Measurements from ENCODE around the gene AGFG2. TPM values are rescaled to one million over a fixed set of nuclear protein-coding genes. Genes with fewer than 3 reads are reported as not detected.

AGFG2 gene
- total RNA-seq, 2 donors from 2014 or later: 39.4 to 51.6 TPM

DNA sequence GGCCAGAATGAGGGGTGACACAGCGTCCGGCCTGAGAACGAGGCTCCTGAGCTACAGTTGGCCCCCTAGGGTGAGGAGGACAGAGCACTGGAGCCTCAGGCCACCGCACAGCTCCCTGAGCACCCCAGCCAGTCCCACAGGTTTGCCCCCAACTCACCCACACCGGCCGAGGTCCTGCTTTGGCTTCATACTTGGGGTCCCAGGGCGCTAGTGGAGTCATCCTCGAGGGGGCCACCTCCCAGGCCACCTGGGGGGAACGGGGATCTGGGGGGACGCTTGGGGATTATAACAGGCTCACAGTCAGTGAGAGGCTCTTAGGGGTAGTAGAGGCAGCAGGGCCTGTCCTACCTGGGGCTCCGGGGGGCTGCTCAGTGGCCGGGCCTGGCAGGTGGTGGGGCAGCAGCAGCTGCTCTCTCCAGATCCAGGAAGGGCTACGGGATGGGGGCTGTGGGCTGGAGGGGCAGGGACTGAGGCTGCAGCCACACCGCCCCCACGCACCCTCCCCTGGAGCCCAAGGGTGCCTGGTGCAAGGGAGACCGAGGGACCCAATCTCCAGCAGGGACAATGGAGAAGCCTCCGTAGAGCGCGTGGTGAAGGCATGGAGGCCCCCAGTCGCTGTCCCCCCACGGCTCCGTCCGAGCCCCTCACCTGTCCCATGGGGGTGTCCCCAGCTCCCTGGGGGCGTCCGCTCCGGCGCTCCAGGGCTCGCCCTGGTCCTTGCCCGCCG is 34.1 kb downstream of the AGFG2 start:
- H3K4me3 ChIP-seq: no peak overlapping the region
- H3K36me3 ChIP-seq: peaks cover 36% of the 10 kb centered on the region
- H3K9me3 ChIP-seq: no peaks in the 10 kb centered on the region
- ATAC-seq (ENCODE audit: insufficient number of reproducible peaks, low FRiP score, low read depth) (no peak), DNase-seq (ENCODE audit: low spot score) (no peak)
- no peak overlapping the region for H3K27ac ChIP-seq
- peaks cover 8 to 14% of the 10 kb centered on the region in 2 donors for H3K4me1 ChIP-seq (ENCODE audit: control insufficient read depth in 1 of 2, low read depth in 2 of 2)
- no peaks in the 10 kb centered on the region for H3K27me3 ChIP-seq (replicated peaks; ENCODE audit: insufficient read depth)
- TF ChIP-seq, protein P1, sequence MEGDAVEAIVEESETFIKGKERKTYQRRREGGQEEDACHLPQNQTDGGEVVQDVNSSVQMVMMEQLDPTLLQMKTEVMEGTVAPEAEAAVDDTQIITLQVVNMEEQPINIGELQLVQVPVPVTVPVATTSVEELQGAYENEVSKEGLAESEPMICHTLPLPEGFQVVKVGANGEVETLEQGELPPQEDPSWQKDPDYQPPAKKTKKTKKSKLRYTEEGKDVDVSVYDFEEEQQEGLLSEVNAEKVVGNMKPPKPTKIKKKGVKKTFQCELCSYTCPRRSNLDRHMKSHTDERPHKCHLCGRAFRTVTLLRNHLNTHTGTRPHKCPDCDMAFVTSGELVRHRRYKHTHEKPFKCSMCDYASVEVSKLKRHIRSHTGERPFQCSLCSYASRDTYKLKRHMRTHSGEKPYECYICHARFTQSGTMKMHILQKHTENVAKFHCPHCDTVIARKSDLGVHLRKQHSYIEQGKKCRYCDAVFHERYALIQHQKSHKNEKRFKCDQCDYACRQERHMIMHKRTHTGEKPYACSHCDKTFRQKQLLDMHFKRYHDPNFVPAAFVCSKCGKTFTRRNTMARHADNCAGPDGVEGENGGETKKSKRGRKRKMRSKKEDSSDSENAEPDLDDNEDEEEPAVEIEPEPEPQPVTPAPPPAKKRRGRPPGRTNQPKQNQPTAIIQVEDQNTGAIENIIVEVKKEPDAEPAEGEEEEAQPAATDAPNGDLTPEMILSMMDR (IDR thresholded peaks at IDR 0.05): no peak

DNA sequence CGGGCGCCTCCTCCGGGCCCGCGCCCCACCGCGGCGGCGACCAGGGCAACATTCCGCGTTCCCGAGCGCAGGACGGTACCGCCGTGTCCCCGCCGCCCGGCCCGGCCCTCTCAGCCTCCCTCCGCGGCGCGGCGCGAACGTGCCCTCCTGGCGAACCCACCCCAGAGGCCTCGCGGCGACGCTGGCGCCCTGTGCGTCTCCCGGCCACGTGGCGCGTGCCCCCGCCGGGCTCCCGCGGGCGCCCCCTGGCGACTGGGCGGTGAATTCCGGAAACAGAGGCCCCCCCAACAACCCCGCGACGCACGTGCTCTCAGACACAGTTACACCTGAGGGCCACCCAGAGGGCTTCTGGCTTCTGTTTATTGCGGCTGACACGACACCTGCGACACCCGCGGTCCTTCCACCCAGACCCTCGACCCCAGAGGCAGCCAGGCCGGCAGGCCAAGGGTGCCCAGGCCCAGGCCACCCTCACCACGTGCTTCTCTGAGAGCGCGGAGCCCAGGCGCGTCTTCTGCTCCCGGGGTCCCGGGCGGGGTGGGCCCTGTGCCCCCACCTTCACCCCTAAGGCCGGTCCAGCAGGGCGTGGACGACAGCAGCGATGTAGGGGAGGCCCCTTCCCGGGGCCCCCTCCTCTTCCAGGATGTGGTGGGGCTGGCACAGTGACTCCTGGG is 34.8 kb downstream of the AGFG2 start, which contains the start of gene SAP25:
TSS of gene SAP25 (minus strand) at position 210 of the 671 bp plus-strand sequence. CDS start at position 52, 158 bp downstream.
- Histone ChIP-seq H3K36me3 (peaks cover 43% of the 10 kb centered on the region), H3K27me3 (replicated peaks; ENCODE audit: insufficient read depth) (no peaks in the 10 kb centered on the region)

DNA sequence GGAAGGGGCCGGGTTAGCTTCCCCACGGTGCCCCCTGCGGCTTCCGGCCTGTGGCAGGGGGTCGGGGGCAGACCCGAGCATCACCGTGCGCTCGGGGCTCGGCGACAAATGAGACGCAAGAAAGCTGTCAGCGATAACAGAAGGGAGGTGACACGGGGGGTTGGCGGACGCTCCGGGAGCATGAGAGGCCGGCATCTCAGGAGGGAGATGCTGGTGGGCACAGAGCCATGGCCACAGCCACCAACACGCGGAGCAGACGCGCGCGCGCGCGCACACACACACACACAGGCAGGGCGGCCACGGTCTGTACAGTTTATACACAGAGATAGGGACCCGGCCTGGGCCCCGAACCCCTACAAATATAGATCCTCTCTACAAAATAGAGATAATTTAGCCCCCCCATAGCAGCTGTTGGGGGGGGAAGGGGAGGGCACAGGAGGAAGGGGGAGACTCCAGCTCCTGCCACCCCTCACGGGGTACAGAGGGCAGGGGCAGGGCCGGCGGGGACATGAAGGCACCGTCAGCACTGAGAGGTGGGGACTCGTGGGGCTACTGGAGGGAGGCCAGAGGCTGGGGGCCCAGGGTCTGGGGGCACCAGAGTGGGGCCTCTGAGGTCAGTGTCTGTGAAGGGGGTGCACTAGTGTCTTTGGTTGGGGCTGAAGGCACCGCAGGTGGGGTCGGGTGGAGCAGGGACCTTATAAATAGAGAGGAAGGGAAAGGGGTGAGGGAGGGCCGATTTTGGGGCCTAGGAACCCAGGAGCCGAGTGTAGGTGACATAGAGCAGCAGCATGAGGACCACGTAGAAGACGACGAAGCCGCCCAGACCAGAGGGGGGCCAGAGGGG is 35.6 kb downstream of the AGFG2 start:
- H3K36me3 ChIP-seq: peaks cover 48% of the 10 kb centered on the region
- no peaks in the 10 kb centered on the region for H3K27me3 ChIP-seq (replicated peaks; ENCODE audit: insufficient read depth)
- ATAC-seq (ENCODE audit: insufficient number of reproducible peaks, low FRiP score, low read depth) (no peak), DNase-seq (ENCODE audit: low spot score) (no peak)
- H3K4me1 ChIP-seq (ENCODE audit: control insufficient read depth in 1 of 2, low read depth in 2 of 2): peaks cover 8 to 10% of the 10 kb centered on the region in 2 donors
- no peaks in the 10 kb centered on the region for H3K9me3 ChIP-seq
- TF ChIP-seq, protein P1 (IDR thresholded peaks at IDR 0.05): no peak
- H3K4me3 ChIP-seq: no peak overlapping the region
- H3K27ac ChIP-seq: no peak overlapping the region

More for the DNA sequence above, 34.8 kb downstream of the AGFG2 start, which contains the start of gene SAP25:
- ATAC-seq (ENCODE audit: insufficient number of reproducible peaks, low FRiP score, low read depth) (no peak), DNase-seq (ENCODE audit: low spot score) (no peak)
- H3K4me1 ChIP-seq (ENCODE audit: control insufficient read depth in 1 of 2, low read depth in 2 of 2): peaks cover 8 to 14% of the 10 kb centered on the region in 2 donors
- TF ChIP-seq, protein P1 (IDR thresholded peaks at IDR 0.05): no peak
- no peak within 1 kb of the TSS for H3K4me3 ChIP-seq
- no peak within 1 kb of the TSS for H3K27ac ChIP-seq
- no peaks in the 10 kb centered on the region for H3K9me3 ChIP-seq

DNA sequence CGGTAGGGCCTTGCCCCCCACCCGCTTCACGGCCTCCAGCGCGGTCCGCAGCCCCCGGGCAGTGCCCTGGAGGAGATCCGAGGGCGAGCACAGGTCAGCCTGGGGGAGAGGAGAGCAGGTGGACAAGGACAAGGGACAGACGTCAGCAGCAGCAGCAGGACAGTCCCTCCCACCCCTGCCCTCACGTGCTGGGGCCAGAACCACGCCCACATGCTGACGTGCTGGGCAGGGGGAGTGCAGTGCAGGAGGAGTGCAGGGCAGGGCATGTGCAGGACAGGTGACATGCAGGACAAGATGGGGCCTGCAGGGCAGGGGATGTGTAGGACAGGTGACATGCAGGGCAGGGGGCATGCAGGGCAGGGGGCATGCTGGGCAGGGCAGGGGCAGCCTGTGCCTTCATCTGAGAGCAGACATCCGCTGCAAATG is 36.2 kb downstream of the AGFG2 start:
- peaks cover 1 to 4% of the 10 kb centered on the region in 2 donors for H3K4me1 ChIP-seq (ENCODE audit: control insufficient read depth in 1 of 2, low read depth in 2 of 2)
- no peaks in the 10 kb centered on the region for H3K27me3 ChIP-seq (replicated peaks; ENCODE audit: insufficient read depth)
- DNase-seq (ENCODE audit: low spot score) (no peak), ATAC-seq (ENCODE audit: insufficient number of reproducible peaks, low FRiP score, low read depth) (no peak)
- H3K27ac ChIP-seq: no peak overlapping the region
- peaks cover 53% of the 10 kb centered on the region for H3K36me3 ChIP-seq
- H3K9me3 ChIP-seq: no peaks in the 10 kb centered on the region
- TF ChIP-seq, protein P1 (IDR thresholded peaks at IDR 0.05): no peak
- no peak overlapping the region for H3K4me3 ChIP-seq

Measured in thoracic aorta (tissue), 2 donors.